Measurements from ENCODE around the gene GRIK3. TPM values are rescaled to one million over a fixed set of nuclear protein-coding genes. Genes with fewer than 3 reads are reported as not detected.

The GRIK3 gene
- total RNA-seq, 1 donor from 2014 or later: 0.59 TPM

DNA sequence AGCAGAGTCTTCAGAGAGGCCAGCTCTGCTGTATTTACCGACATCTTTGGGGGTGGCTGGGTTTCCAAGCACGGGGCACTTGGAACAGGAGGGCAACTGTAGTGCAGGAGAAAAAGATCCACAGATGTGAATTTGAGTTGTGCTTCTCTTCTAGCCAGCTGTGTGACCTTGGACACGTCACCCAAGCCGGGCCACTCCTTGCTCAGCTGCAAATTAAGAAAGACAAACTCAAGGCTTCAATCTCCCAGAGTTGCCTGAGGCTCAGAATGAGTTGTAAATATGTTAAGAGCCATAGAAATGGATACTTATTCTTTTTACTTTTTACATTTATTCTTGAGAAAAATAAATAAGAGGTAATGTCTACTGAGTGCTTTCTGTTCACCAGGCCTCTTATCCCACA is 24.3 kb downstream of the GRIK3 start:
- no peak for DNase-seq

DNA sequence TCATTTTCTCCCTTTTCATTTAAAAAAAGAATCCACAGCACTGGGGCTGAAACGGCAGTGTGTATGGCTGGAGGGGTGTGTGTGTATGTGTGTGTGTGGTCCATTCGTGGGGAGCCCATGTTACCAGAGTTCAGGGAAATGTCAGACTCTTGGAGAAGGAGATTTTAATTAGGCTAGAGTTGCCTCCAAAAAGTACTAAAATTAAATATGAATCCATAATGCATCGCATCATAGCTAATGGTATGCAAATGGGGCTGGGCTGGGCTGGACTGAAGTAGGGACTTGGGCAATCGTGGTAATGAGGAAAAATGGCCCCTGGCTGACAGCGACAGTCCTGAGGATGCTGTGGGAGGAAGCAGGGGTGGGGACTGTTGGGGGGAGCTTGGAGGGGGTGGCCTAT is 24.8 kb downstream of the GRIK3 start:
- DNase-seq: no peak

DNA sequence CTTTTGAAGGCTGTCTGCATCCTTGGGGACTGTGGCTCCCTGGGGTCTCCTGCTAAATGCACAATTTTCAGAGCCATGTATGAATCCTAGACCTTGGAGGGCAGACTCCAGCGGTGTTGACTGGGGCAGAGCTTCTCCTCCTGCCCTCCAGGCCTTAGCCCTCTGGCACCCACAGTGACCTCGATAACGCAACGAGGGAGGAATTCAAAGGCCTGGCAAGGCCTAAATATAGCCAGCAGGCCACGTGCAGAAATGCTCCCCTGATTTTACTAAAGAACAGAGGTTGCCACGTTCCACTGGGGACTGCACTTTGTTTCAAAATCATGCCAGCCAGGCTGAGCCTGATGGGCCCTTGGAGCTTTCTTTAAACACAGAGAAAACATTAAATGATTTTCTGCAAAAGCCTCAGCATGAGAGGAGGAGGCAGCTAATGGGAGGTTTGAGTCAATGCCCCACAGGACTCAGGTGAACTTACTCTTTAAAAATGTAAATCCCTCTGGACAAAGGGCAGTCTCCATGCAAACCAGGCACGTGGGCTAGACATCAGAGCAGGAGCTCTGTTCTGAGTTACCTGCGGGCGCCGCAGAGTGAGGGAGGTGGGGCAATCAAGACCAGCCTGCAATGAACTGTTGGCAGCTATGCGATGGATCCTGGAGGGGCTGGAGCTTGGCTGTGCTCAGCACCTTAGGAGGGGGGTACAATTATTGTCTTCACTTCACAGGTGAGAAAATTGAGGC is 28.0 kb downstream of the GRIK3 start:
- DNase-seq: no peak

GRCh38 chr1:37002898-37003297 is 31.4 kb downstream of the GRIK3 start:
- DNase-seq: no peak

DNA sequence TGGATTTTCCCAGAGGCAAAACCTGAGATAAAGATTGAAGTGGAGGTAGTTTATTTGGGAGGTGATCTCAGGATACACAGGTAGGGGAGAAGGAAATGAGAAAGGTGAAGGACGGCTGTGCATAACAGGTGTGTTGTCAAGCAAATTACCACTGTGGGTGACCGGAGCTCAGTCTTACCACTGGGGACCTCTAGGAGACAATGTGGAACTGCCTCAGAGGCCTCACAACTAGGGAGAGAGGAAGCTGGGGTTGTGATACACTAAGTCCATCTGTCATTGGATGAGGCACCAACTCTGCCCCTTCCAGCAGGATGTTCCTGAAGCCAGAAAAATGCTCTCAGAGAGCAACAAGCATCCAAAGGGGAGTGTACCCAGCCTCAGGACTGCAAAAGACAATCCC is 32.6 kb downstream of the GRIK3 start:
- DNase-seq: no peak

DNA sequence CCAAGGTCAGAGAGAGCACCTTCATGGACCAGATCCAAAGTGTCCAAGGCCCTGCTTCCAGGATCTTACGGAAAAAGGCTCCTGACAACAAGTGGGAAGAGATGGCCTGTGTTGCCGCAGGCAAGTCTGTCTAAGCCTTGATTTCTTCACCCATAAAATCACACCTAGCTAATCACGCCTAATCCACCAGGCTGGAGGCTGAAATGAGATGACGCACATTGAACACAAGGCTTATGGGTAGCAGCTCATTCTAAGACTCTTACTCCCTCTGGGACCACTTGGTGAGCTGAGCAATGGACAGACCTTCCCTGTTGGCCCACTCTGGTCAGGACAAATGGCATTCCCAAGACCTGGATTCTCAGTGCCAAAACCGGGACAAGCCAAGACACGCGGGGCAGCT is 38.2 kb downstream of the GRIK3 start:
- no peak for DNase-seq

DNA sequence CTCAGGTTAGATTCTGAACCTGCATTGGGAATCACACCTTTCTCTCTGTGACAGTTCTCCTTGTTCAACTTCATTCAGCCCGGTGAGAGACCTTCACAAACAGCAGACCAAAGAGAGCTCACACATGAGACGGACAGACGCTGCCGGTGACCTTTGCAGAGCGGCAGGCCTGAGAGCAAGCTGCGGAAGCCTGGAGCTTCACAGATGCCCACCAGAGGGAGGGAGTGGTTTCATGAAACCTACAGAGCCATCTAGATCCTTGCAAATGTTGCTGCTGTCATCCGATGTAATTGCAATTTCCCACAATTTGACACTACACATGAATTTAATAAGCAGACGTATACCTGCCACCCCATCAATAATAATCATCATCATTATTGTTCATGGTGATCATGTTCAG is 39.4 kb downstream of the GRIK3 start:
- DNase-seq: no peak

GRCh38 chr1:36994294-36994693 is 40.0 kb downstream of the GRIK3 start:
- no peak for DNase-seq

- no peak for DNase-seq
Observed at GRCh38 chr1:36992139-36992943, 42.0 kb downstream of the GRIK3 start.

DNA sequence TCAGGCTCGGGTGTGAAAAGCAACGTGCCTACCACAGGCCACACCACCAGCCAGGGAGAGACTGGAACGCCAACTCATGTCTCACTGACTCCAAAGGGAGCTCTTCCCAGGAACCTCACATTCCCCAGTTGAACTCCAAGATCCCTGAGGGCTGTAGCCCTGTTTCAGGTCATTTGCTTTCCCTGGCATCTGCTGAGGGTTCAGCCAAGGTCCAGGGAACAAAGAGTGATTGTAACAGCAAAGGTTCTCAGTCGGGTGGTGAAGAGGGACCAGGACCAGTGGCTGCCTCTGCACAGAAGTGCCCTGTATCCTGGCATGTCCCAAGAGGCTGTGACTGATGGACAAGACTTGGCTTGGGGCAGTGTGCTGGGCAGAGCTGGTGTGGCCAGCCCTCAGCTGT is 42.8 kb downstream of the GRIK3 start:
- DNase-seq: no peak

DNA sequence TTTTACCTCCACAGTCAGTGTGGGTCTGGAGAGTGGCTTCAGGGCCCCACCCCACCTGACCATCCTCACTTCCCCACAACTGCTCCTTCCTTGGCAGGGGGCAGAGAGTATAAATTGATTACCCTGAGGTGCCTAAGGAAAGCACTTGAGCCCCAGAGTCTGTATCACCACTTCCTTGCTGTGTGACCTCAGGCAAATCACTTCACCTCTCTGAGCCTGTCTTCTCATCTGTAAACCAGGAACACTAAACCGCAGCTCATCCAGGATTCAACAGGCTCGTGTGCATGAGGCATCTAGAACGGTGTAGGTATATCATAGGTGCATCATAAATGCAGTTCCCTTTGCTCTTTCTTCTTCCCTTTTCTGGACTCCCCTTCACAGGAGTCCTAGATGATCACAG is 43.4 kb downstream of the GRIK3 start:
- DNase-seq: no peak

GRCh38 chr1:36989241-36989640 is 45.1 kb downstream of the GRIK3 start:
- DNase-seq: no peak

DNA sequence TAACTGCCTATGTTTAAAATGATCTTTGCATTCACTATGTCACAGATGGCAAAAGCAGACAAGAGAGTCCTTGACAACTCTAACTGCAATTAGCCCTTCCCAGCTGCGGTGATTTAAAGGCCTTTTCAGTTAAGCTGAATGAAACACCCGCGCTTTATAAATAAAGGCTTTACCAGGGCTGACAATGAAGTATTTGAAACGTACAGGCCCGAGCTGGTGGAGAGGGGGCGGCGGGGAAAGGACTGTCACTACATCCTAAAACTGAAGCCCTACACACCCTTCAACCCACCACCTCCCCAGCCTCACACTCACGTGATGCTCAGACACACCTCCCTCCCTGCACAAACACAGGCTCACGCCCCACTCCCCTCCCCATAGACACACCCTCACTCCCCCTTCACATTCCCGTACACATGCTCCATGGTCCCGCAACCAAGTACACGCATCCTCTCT is 45.5 kb downstream of the GRIK3 start:
- DNase-seq: no peak

DNA sequence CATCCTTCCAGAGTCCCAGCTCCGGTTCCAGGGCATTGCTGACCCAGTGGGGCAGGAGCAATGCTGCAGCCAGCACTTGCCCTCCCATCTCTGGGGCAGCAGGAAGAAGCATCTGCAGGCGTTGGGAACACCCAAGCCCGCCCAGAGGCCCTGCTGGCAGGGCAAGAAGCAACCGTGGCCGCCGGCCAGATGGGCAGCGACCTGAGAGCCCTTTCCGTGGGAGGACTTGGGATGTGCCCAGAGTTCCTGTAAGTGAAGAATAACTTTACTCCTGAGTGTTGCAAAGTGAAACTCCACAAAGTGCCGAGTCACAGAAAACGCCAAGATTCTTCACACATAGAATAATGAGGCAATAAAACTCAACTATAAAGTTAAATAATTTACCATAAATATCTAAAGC is 46.0 kb downstream of the GRIK3 start:
- no peak for DNase-seq

DNA sequence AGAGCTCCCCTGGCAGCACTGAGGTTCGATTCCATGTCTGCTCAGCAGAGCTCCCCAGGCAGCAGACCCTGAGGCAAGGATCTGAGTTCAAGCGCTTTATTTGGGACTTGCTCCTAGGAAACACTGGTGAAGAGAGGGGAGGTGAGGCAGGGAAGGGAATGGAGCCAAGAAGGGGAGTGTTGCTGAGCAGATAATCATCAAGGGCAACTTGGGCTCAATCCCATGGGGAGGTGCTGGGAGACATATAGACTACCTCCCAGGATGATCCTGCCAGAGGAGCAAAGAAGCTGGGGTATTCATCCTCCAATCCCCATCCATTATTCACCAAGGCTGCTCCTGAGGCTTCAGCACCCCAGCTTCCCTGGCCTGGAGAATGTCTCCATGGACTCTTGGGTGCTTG is 47.0 kb downstream of the GRIK3 start:
- no peak for DNase-seq

DNA sequence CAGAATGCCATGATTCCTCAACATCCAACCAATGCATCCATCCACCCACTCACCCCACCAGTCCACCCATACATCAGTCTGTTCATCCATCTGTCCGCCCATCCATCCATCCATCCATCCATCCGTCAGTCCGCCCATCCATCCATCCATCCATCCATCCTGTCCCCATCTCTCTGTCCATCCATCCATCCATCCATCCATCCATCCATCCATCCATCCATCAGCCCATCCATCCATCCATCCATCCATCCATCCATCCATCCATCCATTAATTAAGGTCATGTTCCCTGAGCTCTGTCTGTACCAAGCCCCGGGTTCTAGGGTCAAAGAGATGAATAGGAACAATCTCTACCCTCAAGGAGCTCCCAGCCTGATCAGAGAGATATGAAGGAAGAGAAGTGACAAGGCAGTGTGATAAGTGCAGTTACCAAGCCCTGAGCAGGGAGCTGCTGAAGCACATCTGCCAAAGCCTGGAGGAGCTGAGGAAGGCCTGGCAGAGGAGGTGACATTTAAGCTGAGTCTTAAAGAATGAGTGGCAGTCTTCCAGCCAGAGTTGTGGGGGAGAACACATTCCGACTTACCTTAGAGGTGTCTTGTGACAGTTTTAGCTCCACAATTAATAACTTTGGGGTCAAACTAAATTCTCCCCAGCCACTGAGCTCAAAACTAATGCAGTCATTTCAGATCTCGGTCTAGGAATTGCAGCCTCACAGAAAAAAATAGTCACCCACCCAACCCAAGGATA is 47.9 kb downstream of the GRIK3 start:
- no peak for DNase-seq

DNA sequence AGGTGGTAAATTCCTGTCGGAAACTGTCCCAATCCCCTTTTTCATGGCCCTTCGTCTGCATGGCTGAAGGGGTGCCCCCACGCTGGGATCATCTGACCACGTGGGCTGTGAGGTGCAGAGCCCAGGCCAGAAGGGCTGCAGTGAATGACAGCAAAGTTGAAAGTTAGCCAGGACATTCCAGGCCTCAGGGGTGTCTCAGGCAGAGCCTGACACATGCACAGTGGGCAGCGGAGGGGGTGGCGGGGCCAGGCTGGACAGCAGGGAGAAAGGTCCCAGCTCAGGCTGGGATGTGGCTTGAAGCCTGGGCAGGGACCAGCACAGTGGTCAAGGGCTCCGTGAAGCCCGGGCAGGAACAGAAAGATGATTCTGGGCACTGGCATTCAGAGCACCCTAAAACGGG is 49.6 kb downstream of the GRIK3 start:
- no peak for DNase-seq

DNA sequence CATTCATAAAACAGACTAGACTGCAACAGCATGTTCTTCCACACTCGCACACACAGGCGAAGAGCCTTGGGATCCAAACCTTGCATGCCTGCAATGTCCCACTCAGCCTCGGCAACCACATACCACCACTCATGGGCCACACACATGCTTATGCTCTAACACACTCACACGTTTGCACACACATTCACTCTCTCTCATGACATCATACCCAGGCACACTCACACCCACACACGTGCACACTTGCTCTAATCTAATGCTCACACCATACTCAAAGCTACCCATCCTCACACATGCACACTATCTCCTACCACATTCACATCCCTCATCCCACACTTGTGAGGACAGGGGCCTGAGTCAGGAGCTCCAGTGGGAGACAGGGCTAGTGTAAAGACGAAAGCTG is 50.3 kb downstream of the GRIK3 start:
- DNase-seq: no peak

DNA sequence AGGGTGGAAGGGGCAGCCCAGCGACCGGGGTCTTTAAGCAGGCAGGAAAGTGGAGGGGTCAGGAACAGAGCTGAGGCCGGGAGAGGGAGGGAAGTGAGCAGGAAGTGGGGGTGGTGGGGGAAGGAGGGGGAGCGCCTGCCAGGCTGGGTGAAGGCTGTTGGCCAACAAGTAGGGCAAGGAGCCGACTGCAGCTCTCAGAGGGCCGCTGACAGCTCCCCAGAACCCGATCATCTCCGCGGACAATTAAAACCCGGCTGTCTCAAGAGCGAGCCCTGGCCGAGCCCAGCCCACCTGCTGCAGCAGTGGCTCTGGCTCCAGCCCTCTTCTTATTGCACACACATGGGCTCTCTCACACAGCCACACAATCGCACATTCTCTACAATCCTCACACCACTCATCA is 51.6 kb downstream of the GRIK3 start:
- DNase-seq: no peak

GRCh38 chr1:36981771-36982622 is 52.3 kb downstream of the GRIK3 start:
- DNase-seq: no peak

- no peak for DNase-seq
Observed at GRCh38 chr1:36981126-36981525, 53.2 kb downstream of the GRIK3 start.

DNA sequence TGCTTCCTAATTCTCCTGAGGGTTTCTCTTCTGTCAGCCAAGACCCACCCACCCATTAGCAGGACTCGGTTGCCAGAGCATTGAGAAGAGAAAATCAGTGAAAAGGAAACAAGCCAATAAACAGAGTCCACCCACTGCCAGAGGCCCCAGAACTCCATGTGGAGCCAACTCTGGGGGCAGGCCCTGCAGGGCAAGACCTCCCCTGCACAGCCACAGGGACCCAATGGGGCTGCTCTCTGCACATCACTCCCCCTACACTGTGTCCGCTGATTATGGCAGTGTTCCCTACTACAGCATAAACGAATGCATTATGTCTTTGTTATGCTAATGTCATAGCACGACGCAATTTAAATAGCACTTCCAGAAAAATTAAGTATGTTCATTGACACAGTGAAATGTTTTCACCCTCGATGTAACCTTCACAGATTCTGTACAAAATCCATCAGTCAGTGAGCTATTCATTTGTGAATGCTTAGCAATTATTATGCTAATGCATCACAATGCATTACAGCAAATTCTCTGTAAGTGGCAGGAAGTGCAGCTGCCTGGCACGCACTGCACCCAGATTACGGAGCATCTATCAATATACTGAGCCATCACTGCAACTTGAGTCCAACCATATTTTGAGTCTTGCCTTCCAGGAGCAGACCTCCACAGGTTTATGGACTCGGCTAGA is 56.4 kb downstream of the GRIK3 start:
- DNase-seq: no peak

Data from skin of body (tissue), 2 donors.